Measurements from ENCODE around the gene VWA8.

- no peak for TF ChIP-seq EZH2 (IDR thresholded peaks at IDR 0.05; ENCODE audit: low read length)
- TF ChIP-seq CTCF (optimal IDR thresholded peaks at IDR 0.05 in 1 of 3, IDR thresholded peaks at IDR 0.05 in 1 of 3, conservative IDR thresholded peaks at IDR 0.05 in 1 of 3; ENCODE audit: extremely low read depth in 1 of 3, insufficient read depth in 2 of 3, low read length in 3 of 3), result no peak
Observed at GRCh38 chr13:41586216-41586615, 374.7 kb downstream of the VWA8 start.
